Panc1 (cell line): ENCODE measurements around the gene FARSB. TPM values are rescaled to one million over a fixed set of nuclear protein-coding genes. Genes with fewer than 3 reads are reported as not detected.

Experiments
- ATAC-seq: fragments of 200-7000 bp; cut with Tn5 transposase; 2 replicates; pipeline ENCODE4 v1.9.1; 2020; ENCODE audit warnings: mild to moderate bottlenecking, moderate library complexity
- BruUV-seq: library from RNA; stranded (reverse); fragments of 400-500 nt; replicated peaks from 2 replicates; lab custom pipeline; 2021; lab: Mats Ljungman, UMichigan
- CTCF ChIA-PET: fragments of 300-600 bp; sonication (Branson Sonifier 250); formaldehyde crosslinking; loops from one replicate; lab custom pipeline; 2022; ENCODE audit warnings: antibody characterized with exemption; lab: Charles Lee
- POLR2A ChIA-PET: fragments of 300-600 bp; sonication (Branson Sonifier 250); formaldehyde crosslinking; loops from one replicate; lab custom pipeline; 2022; ENCODE audit warnings: antibody characterized with exemption; lab: Charles Lee
- DNase-seq: peaks from one replicate; pipeline ENCODE4 v3.0.0-alpha.2; 2010; ENCODE audit warnings: low read depth, low spot score
- H3K27ac ChIP-seq: 2 replicates; pipeline ENCODE4 v1.5.1; 2011; ENCODE audit warnings: mild to moderate bottlenecking, low read length, inconsistent platforms
- H3K27me3 ChIP-seq: fragments of 200-500 bp; sonication (Bioruptor generic); 2 replicates; pipeline ENCODE4 v1.6.0; 2014; ENCODE audit warnings: low read length, inconsistent platforms; ENCODE audit not compliant: control insufficient read depth, insufficient read depth
- H3K36me3 ChIP-seq: fragments of 200-500 bp; sonication (Bioruptor generic); 2 replicates; pipeline ENCODE4 v1.5.1; 2014; ENCODE audit warnings: inconsistent platforms, mild to moderate bottlenecking, low read length, moderate library complexity; ENCODE audit not compliant: control insufficient read depth, insufficient read depth
- H3K4me1 ChIP-seq: 2 replicates; pipeline ENCODE4 v1.5.1; 2011; ENCODE audit warnings: inconsistent platforms, mild to moderate bottlenecking, low read length, moderate library complexity; ENCODE audit not compliant: control insufficient read depth, insufficient read depth
- H3K4me3 ChIP-seq, 2 experiments: 2 replicates each; pipeline ENCODE4 v1.5.1; 2011 to 2012; ENCODE audit warnings: low read depth in 2 of 2, low read length in 2 of 2, mild to moderate bottlenecking in 2 of 2, inconsistent platforms in 1 of 2, moderate library complexity in 1 of 2
- H3K9me3 ChIP-seq: fragments of 200-500 bp; sonication (Bioruptor generic); 2 replicates; pipeline ENCODE4 v1.5.1; 2014; ENCODE audit warnings: low read depth, mild to moderate bottlenecking, inconsistent platforms, low read length, moderate library complexity; ENCODE audit not compliant: control insufficient read depth, insufficient read depth
- CTCF ChIP-seq: fragments of 450-650 bp; IDR thresholded peaks from 2 replicates; pipeline ENCODE4 v1.5.1; 2017; ENCODE audit warnings: mild to moderate bottlenecking
- POLR2AphosphoS5 ChIP-seq: IDR thresholded peaks from 2 replicates; pipeline ENCODE4 v1.6.1; 2012; ENCODE audit warnings: mild to moderate bottlenecking, low read depth, low read length, moderate library complexity
- SIN3A ChIP-seq: IDR thresholded peaks from 2 replicates; pipeline ENCODE4 v1.6.1; 2012; ENCODE audit warnings: low read depth, mild to moderate bottlenecking, low read length, moderate library complexity, borderline replicate concordance; ENCODE audit not compliant: insufficient read depth
- TCF7L2 ChIP-seq: IDR thresholded peaks from 2 replicates; pipeline ENCODE4 v1.6.1; 2011; ENCODE audit warnings: mild to moderate bottlenecking, low read depth, low read length, inconsistent platforms
- in situ Hi-C: cut with HindIII; loops from 2 replicates; pipeline ENCODE4 v1.10.0; 2016; ENCODE audit warnings: low sequenced_read_pairs, low pct_unique_long_range_greater_than_20kb
- intact Hi-C: fragments of 100-400 bp; cut with micrococcal nuclease; formaldehyde crosslinking; loops from one replicate; pipeline ENCODE4 v1.10.0; 2022; ENCODE audit not compliant: unreplicated experiment
- total RNA-seq: library from RNA; stranded (reverse); gene quantifications from one replicate; pipeline ENCODE4 v1.2.1, GENCODE V29; 2021; ENCODE audit not compliant: unreplicated experiment
- TF ChIP-seq, protein P1 (sequence below), 2 experiments: IDR thresholded peaks; 2 replicates each; pipeline ENCODE4 v1.6.1; 2011 to 2012; ENCODE audit warnings: low read depth in 2 of 2, control low read depth in 1 of 2, low read length in 1 of 2, mild to moderate bottlenecking in 1 of 2, moderate library complexity in 1 of 2; ENCODE audit not compliant: insufficient read depth in 1 of 2

Gene FARSB
- total RNA-seq, 1 experiment from 2014 or later: 31.6 TPM

GRCh38 chr2:222561817-222562645 lies 93.9 kb downstream of the FARSB start:
- intact Hi-C loops: loop anchor here (2.0 to 5.0 kb wide), 2 partner anchors 243 to 505 kb away; no protein-coding TSS in a partner anchor
- in situ Hi-C loops: no loop called here
- ATAC-seq (peak; percentile 85), DNase-seq (peak; percentile 43)
- CTCF ChIA-PET: interaction anchor here (0.8 to 1.6 kb wide), 3 partner anchors 244 to 537 kb away, joined by 3 to 10 read pairs (median 4); no protein-coding TSS in a partner anchor
- H3K4me1 ChIP-seq: no peaks in the 10 kb centered on the region
- no peaks in the 10 kb centered on the region for H3K36me3 ChIP-seq
- no peaks in the 10 kb centered on the region for H3K27me3 ChIP-seq
- no peaks in the 10 kb centered on the region for H3K9me3 ChIP-seq
- no TSS peak for BruUV-seq
- TF ChIP-seq CTCF: peak; percentile 81
- TF ChIP-seq TCF7L2: no peak
- TF ChIP-seq SIN3A: no peak
- no peak overlapping the region for H3K27ac ChIP-seq
- POLR2A ChIA-PET: no interaction called here
- H3K4me3 ChIP-seq: no peak overlapping the region

DNA sequence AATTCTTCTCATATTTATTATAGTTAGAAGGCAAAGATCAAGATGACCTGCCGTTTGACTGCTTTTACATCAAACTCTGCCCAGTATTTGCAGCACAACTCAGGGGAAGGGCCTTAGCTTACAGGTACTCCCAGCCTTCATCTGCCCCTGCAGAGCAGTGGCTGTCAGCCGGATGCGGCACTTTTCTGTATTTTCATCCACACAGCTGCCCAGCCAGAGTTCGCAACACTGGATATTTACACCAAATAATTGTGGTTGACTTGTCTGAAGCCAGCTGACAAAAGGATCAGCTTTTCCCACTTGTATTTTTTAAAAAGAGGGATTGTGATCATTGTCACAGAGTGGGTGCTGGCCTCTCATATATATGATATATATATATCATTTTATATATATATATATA lies 94.7 kb downstream of the FARSB start:
- TF ChIP-seq, protein P1, sequence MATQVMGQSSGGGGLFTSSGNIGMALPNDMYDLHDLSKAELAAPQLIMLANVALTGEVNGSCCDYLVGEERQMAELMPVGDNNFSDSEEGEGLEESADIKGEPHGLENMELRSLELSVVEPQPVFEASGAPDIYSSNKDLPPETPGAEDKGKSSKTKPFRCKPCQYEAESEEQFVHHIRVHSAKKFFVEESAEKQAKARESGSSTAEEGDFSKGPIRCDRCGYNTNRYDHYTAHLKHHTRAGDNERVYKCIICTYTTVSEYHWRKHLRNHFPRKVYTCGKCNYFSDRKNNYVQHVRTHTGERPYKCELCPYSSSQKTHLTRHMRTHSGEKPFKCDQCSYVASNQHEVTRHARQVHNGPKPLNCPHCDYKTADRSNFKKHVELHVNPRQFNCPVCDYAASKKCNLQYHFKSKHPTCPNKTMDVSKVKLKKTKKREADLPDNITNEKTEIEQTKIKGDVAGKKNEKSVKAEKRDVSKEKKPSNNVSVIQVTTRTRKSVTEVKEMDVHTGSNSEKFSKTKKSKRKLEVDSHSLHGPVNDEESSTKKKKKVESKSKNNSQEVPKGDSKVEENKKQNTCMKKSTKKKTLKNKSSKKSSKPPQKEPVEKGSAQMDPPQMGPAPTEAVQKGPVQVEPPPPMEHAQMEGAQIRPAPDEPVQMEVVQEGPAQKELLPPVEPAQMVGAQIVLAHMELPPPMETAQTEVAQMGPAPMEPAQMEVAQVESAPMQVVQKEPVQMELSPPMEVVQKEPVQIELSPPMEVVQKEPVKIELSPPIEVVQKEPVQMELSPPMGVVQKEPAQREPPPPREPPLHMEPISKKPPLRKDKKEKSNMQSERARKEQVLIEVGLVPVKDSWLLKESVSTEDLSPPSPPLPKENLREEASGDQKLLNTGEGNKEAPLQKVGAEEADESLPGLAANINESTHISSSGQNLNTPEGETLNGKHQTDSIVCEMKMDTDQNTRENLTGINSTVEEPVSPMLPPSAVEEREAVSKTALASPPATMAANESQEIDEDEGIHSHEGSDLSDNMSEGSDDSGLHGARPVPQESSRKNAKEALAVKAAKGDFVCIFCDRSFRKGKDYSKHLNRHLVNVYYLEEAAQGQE (IDR thresholded peaks at IDR 0.05; ENCODE audit: insufficient read depth in 1 of 2, low read depth in 2 of 2, low read length in 1 of 2): no peak
- TF ChIP-seq POLR2AphosphoS5 (no peak), CTCF (no peak), TCF7L2 (no peak), SIN3A (no peak)
- Histone ChIP-seq H3K9me3 (no peaks in the 10 kb centered on the region), H3K27me3 (no peaks in the 10 kb centered on the region), H3K4me1 (no peaks in the 10 kb centered on the region), H3K27ac (no peak overlapping the region), H3K4me3 (no peak overlapping the region), H3K36me3 (no peaks in the 10 kb centered on the region)
- in situ Hi-C loops (no loop called here), intact Hi-C loops (loop anchor here (5.0 kb wide), 1 partner anchor 504 kb away; no protein-coding TSS in a partner anchor)
- no TSS peak for BruUV-seq
- ChIA-PET CTCF (interaction anchor here (1.2 to 1.6 kb wide), 2 partner anchors 243 to 523 kb away, joined by 3 to 10 read pairs; no protein-coding TSS in a partner anchor), POLR2A (interaction anchor here (0.7 kb wide), 1 partner anchor 150 kb away, joined by 6 read pairs; no protein-coding TSS in a partner anchor)
- ATAC-seq (no peak), DNase-seq (no peak)
